Heart left ventricle (tissue), 16 donors: Measurements from ENCODE around the gene FAM98C. TPM values are rescaled to one million over a fixed set of nuclear protein-coding genes. Genes with fewer than 3 reads are reported as not detected.
A peak's percentile ranks its signal among the peaks of the same experiment; 100 is the strongest.

Experiments used
- ATAC-seq, 4 donors: fragments of 200-7000 bp; cut with Tn5 transposase; one replicate each; pipeline ENCODE4 v1.9.1; 2020 to 2022; ENCODE audit warnings: moderate library complexity in 4 of 4, mild to moderate bottlenecking in 3 of 4, moderate number of reproducible peaks in 1 of 4
- DNase-seq, 5 donors: peaks; one replicate each; pipeline ENCODE4 v3.0.0-alpha.2; 2020
- H3K27ac ChIP-seq, 12 donors: fragments of 200-600 bp; sonication (generic) in 4 of 12; one replicate each; pipeline versions ENCODE4 v1.5.0 to v1.8.0; 2016 to 2022; ENCODE audit warnings: mild to moderate bottlenecking in 2 of 12
- H3K27me3 ChIP-seq, 9 donors: fragments of 200-600 bp; sonication (generic) in 2 of 9; one replicate each; pipeline versions ENCODE4 v1.5.1 to v1.8.0; 2016 to 2022; ENCODE audit warnings: mild to moderate bottlenecking in 3 of 9
- H3K36me3 ChIP-seq, 9 donors: fragments of 200-600 bp; sonication (generic) in 2 of 9; one replicate each; pipeline versions ENCODE4 v1.5.0 to v1.8.0; 2018 to 2022; ENCODE audit warnings: mild to moderate bottlenecking in 2 of 9
- H3K4me1 ChIP-seq, 12 donors: fragments of 200-600 bp; sonication (generic) in 4 of 12; one replicate each; pipeline versions ENCODE4 v1.5.0 to v1.8.0; 2016 to 2022; ENCODE audit warnings: mild to moderate bottlenecking in 3 of 12
- H3K4me3 ChIP-seq, 12 donors: fragments of 200-600 bp; sonication (generic) in 4 of 12; one replicate each; pipeline versions ENCODE4 v1.5.0 to v1.8.0; 2017 to 2022; ENCODE audit warnings: mild to moderate bottlenecking in 9 of 12, moderate library complexity in 4 of 12
- H3K9me3 ChIP-seq, 12 donors: fragments of 200-600 bp; sonication (generic) in 4 of 12; one replicate each; pipeline versions ENCODE4 v1.5.0 to v1.8.0; 2016 to 2022; ENCODE audit warnings: mild to moderate bottlenecking in 1 of 12
- POLR2A ChIP-seq, 2 donors: fragments of 450-650 bp; IDR thresholded peaks; one replicate each; pipeline ENCODE4 v1.6.1; 2017; ENCODE audit warnings: antibody characterized with exemption in 2 of 2, mild to moderate bottlenecking in 2 of 2, moderate library complexity in 2 of 2
- WGBS, 4 donors: extraction: QIAGEN DNeasy Blood & Tissue Kit in 2 of 4; methylation state at CpG; one replicate each; pipeline versions ENCODE4 v1.1.5 to v1.1.7; 2013 to 2018; 5-methylcytosine and 5-hydroxymethylcytosine counted together
- intact Hi-C, 10 donors: fragments of 100-400 bp; cut with DNase I; formaldehyde crosslinking; loops; one replicate each; pipeline versions ENCODE4 v1.11.1 to v1.14.2; 2022
- polyA plus RNA-seq, 2 donors: library from polyadenylated mRNA; stranded (reverse); fragments of 200-250 nt; gene quantifications; one replicate each; pipeline ENCODE4 v1.2.3, GENCODE V29; 2013
- total RNA-seq, 9 donors: library from RNA; depleted of rRNA in 2 of 9; stranded (reverse); fragments of >200 nt in 2 of 9; fragmentation: NEBNext Ultra II Directional in 3 of 9; extraction: Animal tissue kit (Norgen Biotek cat#: 25700) in 3 of 9; gene quantifications; one replicate each; pipeline versions ENCODE4 v1.1.0 to v1.2.4, GENCODE V29; 2016 to 2023
- TF ChIP-seq, protein P1 (sequence below), 12 donors: fragments of 200-600 bp; sonication (generic) in 4 of 12; IDR thresholded peaks; one replicate each; pipeline versions ENCODE4 v1.5.0 to v1.8.0; 2018 to 2022; ENCODE audit warnings: antibody characterized with exemption in 12 of 12, mild to moderate bottlenecking in 5 of 12
- donor health status: ischemic (EF 13 %, LVEDD 7.1; RV severe dilation, severe dysfunction).
- donor health status: healthy with polysubstance abuse.
- donor health status: DM: no; HTN: yes; CAD: no.
- donor health status: DM: no; HTN: no; CAD: no.
- donor health status: ischemic (EF 25% LVEDD 6.9; RV normal size, moderate dysfunction).
- donor health status: ischemic (EF 25% LVEDD 5.7; RV mildly dilated, moderate dysfunction).
- donor health status: healthy.
- donor health status: DM: yes; HTN: yes; CAD: no.
- donor health status: ischemic (EF 35%, LVEDD 5.7; RV mildly dilated, moderate dysfunction).
- donor health status: nonischemic (EF 11% LVEDD 7.7; RV severe dilation, severe dysfunction).
- donor health status: DM: yes; HTN: yes; CAD: no.
- donor health status: PGD.
- donor health status: ischemic (EF 29% LVEDD 5.4; RV normal size, mild dysfunction).
- donor health status: nonischemic (EF 23%, LVEDD 6.1; RV moderate dilation, normal function).

Gene FAM98C
- total and polyA plus RNA-seq, 11 donors: 9.3 to 15.8 (median 11.8) TPM

DNA sequence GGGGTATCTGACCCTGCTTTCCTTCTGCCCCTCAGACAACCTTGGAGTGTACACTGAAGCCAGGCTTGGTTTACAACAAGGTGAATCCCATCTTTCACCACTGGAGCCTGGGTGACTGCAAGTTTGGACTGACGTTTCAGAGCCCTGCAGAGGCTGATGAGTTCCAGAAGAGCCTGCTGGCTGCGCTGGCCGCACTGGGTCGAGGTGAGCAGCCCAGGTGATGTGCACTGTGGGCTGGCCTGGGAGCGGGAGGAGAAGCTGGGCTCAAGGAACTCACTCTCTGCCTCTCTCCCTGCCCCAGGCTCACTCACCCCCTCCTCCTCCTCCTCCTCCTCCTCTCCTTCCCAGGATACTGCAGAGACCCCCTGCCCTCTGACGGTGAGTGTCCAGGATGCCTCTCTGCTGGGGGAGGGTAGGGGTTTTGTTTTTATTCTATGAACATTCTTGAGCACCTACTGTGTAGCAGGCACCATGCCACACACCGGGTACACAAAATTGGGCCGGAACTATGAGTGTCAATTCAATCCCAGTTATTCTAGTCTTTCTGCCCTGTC, 10.9 kb upstream of the FAM98C start:
- Histone ChIP-seq H3K4me3 (no peak overlapping the region), H3K36me3 (no peaks in the 10 kb centered on the region), H3K4me1 (peaks cover 0 to 39% (median 21%) of the 10 kb centered on the region in 12 donors), H3K27ac (no peak overlapping the region), H3K9me3 (no peaks in the 10 kb centered on the region), H3K27me3 (peaks cover 7 to 58% (median 26%) of the 10 kb centered on the region in 9 donors)
- WGBS, 4 donors: 57 to 61% (median 58%) methylated on average over 8 of the region's 8 CpGs
- intact Hi-C loops: loop anchor here in 3 of 10 donors (10.0 kb wide), 3 partner anchors 223 to 543 kb away; partner anchors contain the start of genes EIF3K (in 1 of the 3), MAP4K1 (in 1 of the 3), MRPS12 (in 1 of the 3) and SARS2 (in 1 of the 3)
- no peak for ATAC-seq
- DNase-seq: no peak
- TF ChIP-seq, protein P1, sequence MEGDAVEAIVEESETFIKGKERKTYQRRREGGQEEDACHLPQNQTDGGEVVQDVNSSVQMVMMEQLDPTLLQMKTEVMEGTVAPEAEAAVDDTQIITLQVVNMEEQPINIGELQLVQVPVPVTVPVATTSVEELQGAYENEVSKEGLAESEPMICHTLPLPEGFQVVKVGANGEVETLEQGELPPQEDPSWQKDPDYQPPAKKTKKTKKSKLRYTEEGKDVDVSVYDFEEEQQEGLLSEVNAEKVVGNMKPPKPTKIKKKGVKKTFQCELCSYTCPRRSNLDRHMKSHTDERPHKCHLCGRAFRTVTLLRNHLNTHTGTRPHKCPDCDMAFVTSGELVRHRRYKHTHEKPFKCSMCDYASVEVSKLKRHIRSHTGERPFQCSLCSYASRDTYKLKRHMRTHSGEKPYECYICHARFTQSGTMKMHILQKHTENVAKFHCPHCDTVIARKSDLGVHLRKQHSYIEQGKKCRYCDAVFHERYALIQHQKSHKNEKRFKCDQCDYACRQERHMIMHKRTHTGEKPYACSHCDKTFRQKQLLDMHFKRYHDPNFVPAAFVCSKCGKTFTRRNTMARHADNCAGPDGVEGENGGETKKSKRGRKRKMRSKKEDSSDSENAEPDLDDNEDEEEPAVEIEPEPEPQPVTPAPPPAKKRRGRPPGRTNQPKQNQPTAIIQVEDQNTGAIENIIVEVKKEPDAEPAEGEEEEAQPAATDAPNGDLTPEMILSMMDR (IDR thresholded peaks at IDR 0.05): no peak
- TF ChIP-seq POLR2A (IDR thresholded peaks at IDR 0.05): no peak

DNA sequence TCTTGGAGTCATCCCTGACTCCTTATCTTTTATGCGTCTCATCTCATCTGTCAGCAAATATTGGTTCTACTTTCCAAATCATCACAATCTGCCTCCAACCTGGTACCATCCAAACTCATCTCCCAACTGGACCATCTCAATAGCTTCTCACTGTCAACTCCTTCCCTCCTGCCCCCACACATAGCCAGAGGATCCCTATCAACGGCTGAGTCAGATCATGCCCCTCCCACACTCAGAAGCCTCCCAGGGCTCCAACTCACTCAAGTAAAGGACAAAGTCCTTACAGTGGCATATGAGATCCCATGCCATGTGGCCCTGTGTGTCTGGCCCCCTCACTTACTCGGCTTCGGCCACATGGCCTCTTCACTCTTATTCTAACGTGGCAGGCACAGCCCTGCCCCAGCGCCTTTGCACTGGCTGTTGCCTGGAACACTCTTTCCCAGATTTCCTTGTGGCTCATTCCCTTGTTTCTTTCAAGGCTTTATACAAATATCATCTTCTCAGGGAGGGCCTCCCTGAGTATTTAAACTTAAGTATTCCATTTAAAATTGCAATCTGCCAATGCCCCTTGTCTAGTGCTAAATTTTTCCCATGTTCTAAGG, 10.1 kb upstream of the FAM98C start:
- Histone ChIP-seq H3K27me3 (peaks cover 7 to 57% (median 34%) of the 10 kb centered on the region in 9 donors), H3K4me1 (peaks cover 0 to 31% (median 14%) of the 10 kb centered on the region in 12 donors), H3K36me3 (no peaks in the 10 kb centered on the region), H3K9me3 (no peaks in the 10 kb centered on the region), H3K4me3 (no peak overlapping the region), H3K27ac (no peak overlapping the region)
- ATAC-seq: no peak
- no peak for TF ChIP-seq POLR2A (IDR thresholded peaks at IDR 0.05)
- TF ChIP-seq, protein P1 (IDR thresholded peaks at IDR 0.05): no peak
- intact Hi-C loops: loop anchor here in 3 of 10 donors (10.0 kb wide), 3 partner anchors 222 to 542 kb away; partner anchors contain the start of genes EIF3K (in 1 of the 3), MAP4K1 (in 1 of the 3), MRPS12 (in 1 of the 3) and SARS2 (in 1 of the 3)
- 69 to 75% (median 72%) methylated on average over 6 of the region's 6 CpGs for WGBS, 4 donors
- DNase-seq: no peak

DNA sequence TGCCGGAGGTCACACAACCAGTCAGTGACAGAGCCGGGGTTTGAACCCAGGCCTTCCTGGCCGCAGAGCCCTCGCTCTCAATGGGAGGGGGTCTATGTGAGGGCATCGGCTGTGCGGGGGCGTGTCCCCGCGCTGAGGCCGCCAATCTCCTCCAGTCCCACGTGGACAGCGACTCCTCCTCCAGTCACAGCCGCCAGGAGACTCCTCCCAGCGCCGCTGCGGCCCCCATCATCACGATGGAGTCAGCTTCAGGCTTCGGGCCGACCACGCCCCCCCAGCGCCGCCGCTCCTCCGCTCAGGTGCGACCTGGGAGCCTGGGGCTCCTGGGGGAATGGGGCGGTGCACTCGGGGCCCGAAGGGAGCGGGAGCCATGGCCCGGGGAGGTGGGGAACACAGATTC, 8.4 kb upstream of the FAM98C start:
- ATAC-seq (no peak), DNase-seq (no peak)
- H3K4me1 ChIP-seq: peaks cover 0 to 15% (median 0%) of the 10 kb centered on the region in 12 donors
- 5 to 9% (median 5%) methylated on average over 19 to 30 of the region's 30 CpGs for WGBS, 4 donors
- TF ChIP-seq, protein P1 (IDR thresholded peaks at IDR 0.05): no peak
- no peak for TF ChIP-seq POLR2A (IDR thresholded peaks at IDR 0.05)
- intact Hi-C loops: loop anchor here in 3 of 10 donors (10.0 kb wide), 3 partner anchors 220 to 540 kb away; partner anchors contain the start of genes EIF3K (in 1 of the 3), MAP4K1 (in 1 of the 3), MRPS12 (in 1 of the 3) and SARS2 (in 1 of the 3)
- H3K36me3 ChIP-seq: no peaks in the 10 kb centered on the region
- no peaks in the 10 kb centered on the region for H3K9me3 ChIP-seq
- H3K27me3 ChIP-seq: peaks cover 11 to 59% (median 51%) of the 10 kb centered on the region in 9 donors
- H3K27ac ChIP-seq: no peak overlapping the region
- peak overlapping the region in 1 of 12 donors; percentile 10 for H3K4me3 ChIP-seq
